OCI-LY7 (cell line): ENCODE results near the gene NFATC4. TPM values are rescaled to one million over a fixed set of nuclear protein-coding genes. Genes with fewer than 3 reads are reported as not detected.

Source experiments
- BruUV-seq: library from RNA; stranded (reverse); fragments of 400-500 nt; replicated peaks from 2 replicates; lab custom pipeline; 2021; lab: Mats Ljungman, UMichigan
- CTCF ChIA-PET: fragments of 300-600 bp; sonication (Branson Sonifier 250); formaldehyde crosslinking; loops from one replicate; lab custom pipeline; 2022; ENCODE audit warnings: antibody characterized with exemption; ENCODE audit not compliant: unreplicated experiment; lab: Charles Lee
- POLR2A ChIA-PET: fragments of 300-600 bp; sonication (Branson Sonifier 250); formaldehyde crosslinking; loops from one replicate; lab custom pipeline; 2022; ENCODE audit warnings: antibody characterized with exemption; lab: Charles Lee
- DNase-seq: peaks from one replicate; pipeline ENCODE4 v3.0.0-alpha.2; 2015; ENCODE audit warnings: low spot score
- H2AFZ ChIP-seq: fragments of 200-600 bp; sonication (generic), shearing (Covaris generic); 2 replicates; pipeline ENCODE4 v1.6.1; 2014; ENCODE audit warnings: mild to moderate bottlenecking, antibody characterized with exemption, low read length, moderate library complexity
- H3K27ac ChIP-seq: fragments of 200-600 bp; sonication (generic); 2 replicates; pipeline ENCODE4 v1.5.1; 2014; ENCODE audit warnings: mixed run types, low read depth, mild to moderate bottlenecking, moderate library complexity, low read length, inconsistent platforms; ENCODE audit not compliant: poor library complexity, severe bottlenecking
- H3K36me3 ChIP-seq: fragments of 200-600 bp; sonication (generic); 2 replicates; pipeline ENCODE4 v1.6.1; 2014; ENCODE audit warnings: mild to moderate bottlenecking, antibody characterized with exemption, low read length, moderate library complexity, mixed read lengths; ENCODE audit not compliant: insufficient read depth
- H3K4me1 ChIP-seq: fragments of 200-600 bp; sonication (generic); 2 replicates; pipeline ENCODE4 v1.5.1; 2014; ENCODE audit warnings: mild to moderate bottlenecking, low read length; ENCODE audit not compliant: insufficient read depth, poor library complexity, severe bottlenecking
- H3K4me2 ChIP-seq: fragments of 200-600 bp; sonication (generic); 2 replicates; pipeline ENCODE4 v1.6.1; 2014; ENCODE audit warnings: mild to moderate bottlenecking, low read length
- H3K4me3 ChIP-seq: fragments of 200-600 bp; sonication (generic); 2 replicates; pipeline ENCODE4 v1.5.1; 2014; ENCODE audit warnings: mild to moderate bottlenecking, low read depth, low read length; ENCODE audit not compliant: poor library complexity, severe bottlenecking
- H3K79me2 ChIP-seq: fragments of 200-600 bp; sonication (generic); 2 replicates; pipeline ENCODE4 v1.6.1; 2016; ENCODE audit warnings: low read depth, mild to moderate bottlenecking, low read length, moderate library complexity, mixed read lengths; ENCODE audit not compliant: insufficient read depth
- H3K9me2 ChIP-seq: fragments of 200-600 bp; sonication (generic); 2 replicates; pipeline ENCODE4 v1.6.1; 2016; ENCODE audit warnings: mild to moderate bottlenecking, low read length, mixed read lengths; ENCODE audit not compliant: insufficient read depth
- H3K9me3 ChIP-seq: fragments of 200-600 bp; sonication (generic); 2 replicates; pipeline ENCODE4 v1.6.1; 2014; ENCODE audit warnings: mild to moderate bottlenecking, mixed run types, low read length, mixed read lengths
- H4K20me1 ChIP-seq: fragments of 200-600 bp; sonication (generic); 2 replicates; pipeline ENCODE4 v1.6.1; 2014; ENCODE audit warnings: mild to moderate bottlenecking, antibody characterized with exemption, low read length, moderate library complexity, mixed read lengths; ENCODE audit not compliant: insufficient read depth
- CTCF ChIP-seq: fragments of 200-600 bp; sonication (generic); conservative IDR thresholded peaks from 2 replicates; pipeline ENCODE4 v1.5.1; 2014; ENCODE audit warnings: mild to moderate bottlenecking, antibody characterized with exemption, low read length, moderate library complexity, mixed read lengths
- EZH2phosphoT487 ChIP-seq: fragments of 200-600 bp; sonication (generic); IDR thresholded peaks from 2 replicates; pipeline ENCODE4 v1.6.1; 2018; ENCODE audit warnings: low read depth, borderline replicate concordance, mild to moderate bottlenecking, mixed run types, antibody characterized with exemption, low read length, moderate library complexity, mixed read lengths
- intact Hi-C: fragments of 100-400 bp; cut with micrococcal nuclease; formaldehyde crosslinking; loops from one replicate; pipeline ENCODE4 v1.10.0; 2022; ENCODE audit not compliant: unreplicated experiment
- total RNA-seq, 2 experiments: library from RNA; depleted of rRNA in 1 of 2; stranded (reverse); fragments of >200 nt in 1 of 2; shearing (Covaris generic) in 1 of 2; gene quantifications; 2 replicates each; pipeline ENCODE4 v1.2.3, GENCODE V29; 2014 to 2022

Gene NFATC4
- total RNA-seq, 2 experiments from 2014 or later, result 72.2 to 96.6 TPM

GRCh38 chr14:24330973-24331674 lies 36.9 kb upstream of the NFATC4 start:
- H3K36me3 ChIP-seq, result no peaks in the 10 kb centered on the region
- no peaks in the 10 kb centered on the region for H3K9me2 ChIP-seq
- no peak for DNase-seq
- no peak overlapping the region for H2AFZ ChIP-seq
- ChIA-PET POLR2A (no interaction called here), CTCF (no interaction called here)
- no peak for TF ChIP-seq EZH2phosphoT487
- no peak for TF ChIP-seq CTCF
- intact Hi-C loops, result loop anchor here (10.0 kb wide), 1 partner anchor 344 kb away; no protein-coding TSS in a partner anchor
- no peak overlapping the region for H3K27ac ChIP-seq
- H3K9me3 ChIP-seq, result no peaks in the 10 kb centered on the region
- H3K79me2 ChIP-seq, result no peaks in the 10 kb centered on the region
- peaks cover 30% of the 10 kb centered on the region for H3K4me1 ChIP-seq
- H3K4me2 ChIP-seq, result no peak overlapping the region
- H4K20me1 ChIP-seq, result no peaks in the 10 kb centered on the region
- no TSS peak for BruUV-seq
- H3K4me3 ChIP-seq, result no peak overlapping the region

- no peak overlapping the region for H3K4me3 ChIP-seq
- H3K4me1 ChIP-seq, result peaks cover 30% of the 10 kb centered on the region
- no peak for DNase-seq
- H3K27ac ChIP-seq, result no peak overlapping the region
- no peaks in the 10 kb centered on the region for H3K36me3 ChIP-seq
- no peaks in the 10 kb centered on the region for H4K20me1 ChIP-seq
- intact Hi-C loops, result loop anchor here (1.0 to 10.0 kb wide), 2 partner anchors 88 to 343 kb away; no protein-coding TSS in a partner anchor
- H3K79me2 ChIP-seq, result no peaks in the 10 kb centered on the region
- no peaks in the 10 kb centered on the region for H3K9me2 ChIP-seq
- CTCF ChIA-PET, result interaction anchor here (0.6 to 3.0 kb wide), 3 partner anchors 32 to 105 kb away, joined by 3 to 26 read pairs (median 16); partner anchors contain the start of gene KHNYN
- no peak for TF ChIP-seq EZH2phosphoT487
- TF ChIP-seq CTCF, result no peak
- peak overlapping the region; percentile 70; the same call in 1 of the 2 replicates for H3K4me2 ChIP-seq
- BruUV-seq, result no TSS peak
- H2AFZ ChIP-seq, result no peak overlapping the region
- no peaks in the 10 kb centered on the region for H3K9me3 ChIP-seq
- POLR2A ChIA-PET, result interaction anchor here (0.5 to 1.2 kb wide), 3 partner anchors 23 to 57 kb away, joined by 3 to 7 read pairs (median 6); no protein-coding TSS in a partner anchor
Observed at GRCh38 chr14:24331731-24332267, 36.2 kb upstream of the NFATC4 start.
